Thymus (tissue), 11 donors: Measurements from ENCODE around the gene RPRD1B. TPM values are rescaled to one million over a fixed set of nuclear protein-coding genes. Genes with fewer than 3 reads are reported as not detected.

Source experiments
- DNase-seq, 9 donors: peaks; one replicate each; pipeline ENCODE4 v3.0.0-alpha.2; 2013; ENCODE audit warnings: low spot score in 9 of 9, low read depth in 6 of 9, missing footprints in 1 of 9
- H3K27ac ChIP-seq, 2 donors: one replicate each; pipeline ENCODE4 v1.5.1; 2013; ENCODE audit warnings: control low read depth in 1 of 2, low read depth in 1 of 2, low read length in 1 of 2, mild to moderate bottlenecking in 1 of 2, moderate library complexity in 1 of 2
- H3K27me3 ChIP-seq, 2 donors: one replicate each; pipeline ENCODE4 v1.5.1; 2013; ENCODE audit warnings: low read length in 1 of 2; ENCODE audit not compliant: control insufficient read depth in 2 of 2, insufficient read depth in 1 of 2
- H3K36me3 ChIP-seq, 2 donors: one replicate each; pipeline ENCODE4 v1.5.1; 2013; ENCODE audit warnings: low read length in 1 of 2, mild to moderate bottlenecking in 1 of 2, moderate library complexity in 1 of 2; ENCODE audit not compliant: control insufficient read depth in 2 of 2, insufficient read depth in 2 of 2
- H3K4me1 ChIP-seq, 2 donors: one replicate each; pipeline ENCODE4 v1.5.1; 2013; ENCODE audit warnings: low read length in 2 of 2; ENCODE audit not compliant: control insufficient read depth in 2 of 2, insufficient read depth in 2 of 2
- H3K4me3 ChIP-seq, 2 donors: one replicate each; pipeline ENCODE4 v1.5.1; 2013; ENCODE audit warnings: low read length in 2 of 2, control low read depth in 1 of 2, mild to moderate bottlenecking in 1 of 2
- H3K9me3 ChIP-seq, 2 donors: one replicate each; pipeline ENCODE4 v1.5.1; 2013; ENCODE audit warnings: low read length in 1 of 2, mild to moderate bottlenecking in 1 of 2; ENCODE audit not compliant: control insufficient read depth in 2 of 2, insufficient read depth in 1 of 2
- WGBS: extraction: QIAGEN DNeasy Blood & Tissue Kit; methylation state at CpG from one replicate; pipeline ENCODE4 v1.1.7; 2013; 5-methylcytosine and 5-hydroxymethylcytosine counted together
- polyA plus RNA-seq: library from polyadenylated mRNA; stranded (reverse); fragments of 200-250 nt; gene quantifications from one replicate; pipeline ENCODE4 v1.2.3, GENCODE V29; 2013
- total RNA-seq: library from RNA; stranded (reverse); fragments of 120-200 nt; gene quantifications from one replicate; pipeline ENCODE4 v1.2.4, GENCODE V29; 2013
- donor health status: healthy.

Gene RPRD1B
- total and polyA plus RNA-seq, 2 donors = 14.5 to 17.6 TPM

DNA sequence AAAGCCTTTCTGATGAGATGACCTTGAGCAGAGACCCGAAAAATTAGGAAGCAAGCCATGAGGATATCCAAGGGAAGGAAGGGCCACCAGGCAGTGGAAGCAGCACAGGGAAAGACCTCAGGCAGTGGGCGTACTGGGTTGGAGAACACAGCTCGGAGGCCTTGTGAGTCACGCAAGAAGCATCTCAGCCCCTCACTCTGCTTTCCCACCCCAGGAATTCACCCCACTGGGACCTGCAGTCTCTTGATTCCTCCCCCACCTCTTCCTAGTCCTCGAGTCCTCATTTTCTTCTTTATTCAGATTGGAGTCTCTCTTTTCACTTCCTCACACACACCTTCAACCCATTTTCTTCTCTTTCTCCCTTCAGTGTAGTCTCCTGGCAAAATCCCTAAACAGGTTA, 27.0 kb downstream of the RPRD1B start:
- H3K27me3 ChIP-seq = no peaks in the 10 kb centered on the region
- H3K27ac ChIP-seq = no peak overlapping the region
- no peaks in the 10 kb centered on the region for H3K9me3 ChIP-seq
- WGBS = 97% methylated on average over 5 of the region's 5 CpGs
- H3K4me3 ChIP-seq = no peak overlapping the region
- DNase-seq = no peak
- no peaks in the 10 kb centered on the region for H3K4me1 ChIP-seq
- peaks cover 47 to 72% of the 10 kb centered on the region in 2 donors for H3K36me3 ChIP-seq

DNA sequence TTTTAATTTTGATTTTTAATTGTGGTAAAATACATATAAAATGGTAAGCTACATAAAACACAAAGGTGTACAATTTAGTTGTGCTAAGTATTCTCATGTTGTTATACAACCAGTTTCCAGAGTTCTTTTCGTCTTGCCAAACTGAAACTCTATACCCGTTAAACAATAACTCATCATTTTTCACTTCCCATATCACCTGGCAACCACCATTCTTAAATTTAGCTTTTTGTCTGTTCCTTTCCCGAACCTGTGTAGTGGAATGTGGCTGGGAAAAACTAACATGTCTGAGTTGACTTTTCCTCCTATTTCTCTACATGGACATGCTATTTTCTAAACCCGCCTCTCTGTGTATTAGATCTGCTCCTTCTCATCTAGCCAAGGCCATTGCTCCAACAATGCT, 27.6 kb downstream of the RPRD1B start:
- no peak for DNase-seq
- WGBS = 89% methylated on average over 4 of the region's 4 CpGs
- Histone ChIP-seq H3K36me3 (peaks cover 48 to 78% of the 10 kb centered on the region in 2 donors), H3K27ac (no peak overlapping the region), H3K9me3 (no peaks in the 10 kb centered on the region), H3K27me3 (no peaks in the 10 kb centered on the region), H3K4me1 (no peaks in the 10 kb centered on the region), H3K4me3 (no peak overlapping the region)

GRCh38 chr20:38062890-38063289, 29.3 kb downstream of the RPRD1B start:
- H3K27me3 ChIP-seq = no peaks in the 10 kb centered on the region

DNA sequence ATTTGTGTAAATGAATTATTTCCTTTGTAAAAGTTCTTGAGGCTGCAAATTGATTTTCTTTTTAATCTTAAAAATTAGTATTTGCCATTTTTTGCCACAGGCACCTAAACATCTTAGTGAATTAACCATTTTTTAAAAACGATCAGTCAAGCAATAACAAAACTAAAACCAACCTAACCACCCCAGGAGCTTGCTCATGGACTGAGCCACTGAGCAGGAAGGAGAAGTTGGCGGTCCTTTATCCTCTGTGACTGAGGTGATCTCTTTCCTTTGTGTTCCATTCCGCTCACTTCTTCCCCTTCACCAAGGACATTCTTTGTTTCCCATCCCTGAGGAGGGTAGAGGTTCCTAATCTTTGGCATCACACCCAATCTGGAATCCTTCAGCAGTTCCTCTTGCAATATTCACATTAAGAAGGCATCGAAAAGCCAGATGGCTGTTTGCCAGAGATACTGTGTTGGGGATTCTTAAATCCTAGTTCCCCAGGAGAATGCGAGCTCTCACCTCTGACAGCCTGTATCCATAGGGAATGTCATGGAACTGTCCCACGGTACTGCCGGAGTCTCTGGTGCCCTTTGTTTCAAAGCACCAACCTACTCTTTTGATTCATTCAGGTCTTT, 30.5 kb downstream of the RPRD1B start:
- DNase-seq = no peak
- Histone ChIP-seq H3K9me3 (no peaks in the 10 kb centered on the region), H3K4me1 (no peaks in the 10 kb centered on the region), H3K27ac (no peak overlapping the region), H3K36me3 (peaks cover 66 to 83% of the 10 kb centered on the region in 2 donors), H3K27me3 (no peaks in the 10 kb centered on the region), H3K4me3 (no peak overlapping the region)
- WGBS = 95% methylated on average over 7 of the region's 7 CpGs

More at GRCh38 chr20:38062890-38063289, 29.3 kb downstream of the RPRD1B start:
- Histone ChIP-seq H3K36me3 (peaks cover 64 to 86% of the 10 kb centered on the region in 2 donors), H3K27ac (no peak overlapping the region), H3K9me3 (no peaks in the 10 kb centered on the region), H3K4me3 (no peak overlapping the region), H3K4me1 (no peaks in the 10 kb centered on the region)
- WGBS = 93% methylated on average over 5 of the region's 5 CpGs
- no peak for DNase-seq

DNA sequence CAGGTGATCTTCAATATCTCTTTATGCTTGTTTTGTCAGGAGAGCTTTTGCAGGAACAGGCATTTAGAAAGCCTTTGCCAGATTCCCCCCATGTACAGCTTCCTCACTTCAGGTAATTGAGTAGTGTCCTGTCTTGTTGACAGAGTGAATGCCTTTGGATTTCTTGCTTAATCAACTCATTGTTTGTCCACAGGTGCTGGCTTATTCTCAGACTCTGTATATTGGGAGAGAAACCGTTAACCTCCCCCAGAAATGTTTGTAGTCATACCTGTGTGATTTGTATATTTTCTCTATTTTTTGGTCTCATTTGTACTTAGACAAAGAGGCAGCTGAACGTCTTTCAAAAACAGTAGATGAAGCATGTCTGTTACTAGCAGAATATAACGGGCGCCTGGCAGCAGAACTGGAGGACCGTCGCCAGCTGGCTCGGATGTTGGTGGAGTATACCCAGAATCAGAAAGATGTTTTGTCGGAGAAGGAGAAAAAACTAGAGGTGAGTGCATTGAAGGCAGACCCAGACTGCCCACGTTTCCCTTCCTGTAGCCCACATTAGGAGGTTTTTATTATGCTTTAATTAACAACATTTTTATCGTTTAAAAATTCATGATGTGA, 32.3 kb downstream of the RPRD1B start:
- Histone ChIP-seq H3K9me3 (no peaks in the 10 kb centered on the region), H3K4me1 (no peaks in the 10 kb centered on the region), H3K4me3 (no peak overlapping the region), H3K27me3 (no peaks in the 10 kb centered on the region), H3K27ac (no peak overlapping the region), H3K36me3 (peaks cover 63 to 82% of the 10 kb centered on the region in 2 donors)
- 95% methylated on average over 10 of the region's 10 CpGs for WGBS
- DNase-seq = no peak

GRCh38 chr20:38066969-38067716, 33.6 kb downstream of the RPRD1B start:
- H3K9me3 ChIP-seq = no peaks in the 10 kb centered on the region
- 97% methylated on average over 9 of the region's 9 CpGs for WGBS
- H3K36me3 ChIP-seq = peaks cover 65 to 79% of the 10 kb centered on the region in 2 donors
- no peaks in the 10 kb centered on the region for H3K27me3 ChIP-seq
- H3K4me3 ChIP-seq = no peak overlapping the region
- no peak overlapping the region for H3K27ac ChIP-seq
- no peaks in the 10 kb centered on the region for H3K4me1 ChIP-seq
- no peak for DNase-seq

DNA sequence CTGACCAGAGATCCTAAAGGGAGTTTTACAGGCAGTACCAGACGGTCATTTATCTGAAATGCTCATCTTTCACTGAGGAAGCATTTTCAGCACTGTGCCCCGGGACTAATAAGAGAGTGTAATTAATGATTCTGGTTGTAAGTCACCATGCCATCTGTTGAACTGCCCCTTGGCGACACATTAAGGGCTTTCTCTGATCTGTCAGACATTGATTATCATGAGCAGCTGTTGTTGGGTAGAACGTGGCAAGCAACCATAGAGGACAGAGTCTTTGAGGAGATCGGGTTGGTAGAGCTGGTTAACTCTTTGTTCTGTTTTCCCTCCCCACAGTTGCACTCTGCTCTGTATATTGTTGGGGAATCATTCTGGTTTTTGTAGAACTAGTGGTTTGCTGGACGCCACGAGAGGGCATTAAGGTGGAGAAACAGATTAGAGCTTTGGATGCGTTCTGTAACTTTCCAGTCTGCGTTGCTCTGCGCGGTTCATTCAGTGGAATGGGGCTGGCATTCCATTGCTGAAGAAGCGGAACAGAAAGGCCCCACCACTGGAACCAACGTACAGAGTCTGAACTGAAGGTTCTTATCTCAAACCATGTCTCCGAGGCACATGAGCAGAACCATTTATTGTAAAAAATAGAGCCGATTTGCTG, 34.3 kb downstream of the RPRD1B start:
- Histone ChIP-seq H3K27ac (no peak overlapping the region), H3K4me1 (no peaks in the 10 kb centered on the region), H3K36me3 (peaks cover 62 to 80% of the 10 kb centered on the region in 2 donors), H3K9me3 (no peaks in the 10 kb centered on the region), H3K27me3 (no peaks in the 10 kb centered on the region), H3K4me3 (no peak overlapping the region)
- no peak for DNase-seq
- 97% methylated on average over 15 of the region's 15 CpGs for WGBS

- H3K36me3 ChIP-seq = peaks cover 50 to 58% of the 10 kb centered on the region in 2 donors
- no peak for DNase-seq
- no peak overlapping the region for H3K4me3 ChIP-seq
- H3K27ac ChIP-seq = no peak overlapping the region
- WGBS = 100% methylated on average over 1 of the region's 1 CpG
- no peaks in the 10 kb centered on the region for H3K27me3 ChIP-seq
- no peaks in the 10 kb centered on the region for H3K4me1 ChIP-seq
- no peaks in the 10 kb centered on the region for H3K9me3 ChIP-seq
These were observed 39.4 kb downstream of the RPRD1B start for GRCh38 chr20:38072898-38073297.
